IMR-90 (cell line): ENCODE measurements around the gene CYP24A1. TPM values are rescaled to one million over a fixed set of nuclear protein-coding genes. Genes with fewer than 3 reads are reported as not detected.
A peak's percentile ranks its signal among the peaks of the same experiment; 100 is the strongest.

ENCODE experiments used
- ATAC-seq: fragments of 200-7000 bp; cut with Tn5 transposase; 2 replicates; pipeline ENCODE4 v1.9.1; 2020; ENCODE audit warnings: low read depth, mild to moderate bottlenecking, moderate library complexity
- BruUV-seq: library from RNA; stranded (reverse); fragments of 400-500 nt; replicated peaks from 2 replicates; lab custom pipeline; 2021; lab: Mats Ljungman, UMichigan
- CTCF ChIA-PET: fragments of 300-600 bp; formaldehyde crosslinking; extraction: SDS; loops from one replicate; lab custom pipeline; 2021; ENCODE audit warnings: antibody characterized with exemption; lab: Yijun Ruan, JAX
- POLR2A ChIA-PET: fragments of 300-600 bp; sonication (Branson Sonifier 250); formaldehyde crosslinking; loops from one replicate; lab custom pipeline; 2022; ENCODE audit warnings: antibody characterized with exemption; ENCODE audit not compliant: unreplicated experiment; lab: Charles Lee
- DNase-seq: peaks from one replicate; pipeline ENCODE4 v3.0.0; 2013
- H2AFZ ChIP-seq: replicated peaks from 2 replicates; pipeline ENCODE3; 2013; ENCODE audit warnings: low read length, mild to moderate bottlenecking; ENCODE audit not compliant: poor library complexity
- H2AK5ac ChIP-seq: 2 replicates; pipeline ENCODE4 v1.6.1; 2013; ENCODE audit warnings: low read depth, low read length, inconsistent platforms
- H2AK9ac ChIP-seq: replicated peaks from 2 replicates; pipeline ENCODE3; 2013; ENCODE audit warnings: mild to moderate bottlenecking, low read depth, low read length, moderate library complexity; ENCODE audit not compliant: poor library complexity
- H2BK120ac ChIP-seq: 2 replicates; pipeline ENCODE4 v1.6.1; 2013; ENCODE audit warnings: low read depth, low read length, inconsistent platforms
- H2BK15ac ChIP-seq: 3 replicates; pipeline ENCODE4 v1.6.1; 2013; ENCODE audit warnings: low read depth, low read length, inconsistent platforms
- H2BK20ac ChIP-seq: 2 replicates; pipeline ENCODE4 v1.6.1; 2013; ENCODE audit warnings: low read depth, mild to moderate bottlenecking, inconsistent platforms, low read length, moderate library complexity
- H2BK5ac ChIP-seq: 2 replicates; pipeline ENCODE4 v1.6.1; 2013; ENCODE audit warnings: mild to moderate bottlenecking, low read depth, low read length, inconsistent platforms; ENCODE audit not compliant: poor library complexity, severe bottlenecking
- H3K14ac ChIP-seq: replicated peaks from 2 replicates; pipeline ENCODE4 v1.6.1; 2013; ENCODE audit warnings: low read depth, low read length, inconsistent platforms
- H3K18ac ChIP-seq: 2 replicates; pipeline ENCODE4 v1.6.1; 2013; ENCODE audit warnings: low read depth, low read length, control low read depth
- H3K23ac ChIP-seq: 2 replicates; pipeline ENCODE4 v1.6.1; 2013; ENCODE audit warnings: low read depth, low read length, inconsistent platforms
- H3K27ac ChIP-seq: 2 replicates; pipeline ENCODE4 v1.5.1; 2013; ENCODE audit warnings: mild to moderate bottlenecking, control low read depth, low read length; ENCODE audit not compliant: insufficient read depth
- H3K27me3 ChIP-seq: 2 replicates; pipeline ENCODE4 v1.6.1; 2013; ENCODE audit warnings: low read length; ENCODE audit not compliant: control insufficient read depth, insufficient read depth
- H3K36me3 ChIP-seq: 2 replicates; pipeline ENCODE4 v1.6.1; 2013; ENCODE audit warnings: low read length, mixed read lengths; ENCODE audit not compliant: control insufficient read depth, insufficient read depth
- H3K4ac ChIP-seq: 2 replicates; pipeline ENCODE4 v1.6.1; 2013; ENCODE audit warnings: low read depth, low read length, inconsistent platforms
- H3K4me1 ChIP-seq: 2 replicates; pipeline ENCODE4 v1.6.1; 2013; ENCODE audit warnings: low read length, mixed read lengths; ENCODE audit not compliant: control insufficient read depth, insufficient read depth
- H3K4me2 ChIP-seq: 2 replicates; pipeline ENCODE4 v1.6.1; 2013; ENCODE audit warnings: low read depth, mild to moderate bottlenecking, control low read depth, low read length, moderate library complexity
- H3K4me3 ChIP-seq: 2 replicates; pipeline ENCODE4 v1.5.1; 2013; ENCODE audit warnings: low read depth, mild to moderate bottlenecking, control low read depth, low read length, moderate library complexity; ENCODE audit not compliant: insufficient read depth
- H3K56ac ChIP-seq: 2 replicates; pipeline ENCODE4 v1.6.1; 2013; ENCODE audit warnings: low read length, inconsistent platforms; ENCODE audit not compliant: insufficient read depth; ENCODE audit errors: extremely low read depth
- H3K79me1 ChIP-seq, 2 experiments: 2 replicates each; pipeline ENCODE4 v1.6.1; 2013; ENCODE audit warnings: low read length in 2 of 2, inconsistent platforms in 1 of 2, low read depth in 1 of 2
- H3K9ac ChIP-seq: 2 replicates; pipeline ENCODE4 v1.6.1; 2013; ENCODE audit warnings: low read depth, low read length, control low read depth
- H3K9me1 ChIP-seq: 2 replicates; pipeline ENCODE4 v1.6.1; 2013; ENCODE audit warnings: low read length, inconsistent platforms; ENCODE audit not compliant: insufficient read depth
- H3K9me3 ChIP-seq: 2 replicates; pipeline ENCODE4 v1.6.1; 2013; ENCODE audit warnings: low read length; ENCODE audit not compliant: control insufficient read depth, insufficient read depth
- H4K20me1 ChIP-seq: 2 replicates; pipeline ENCODE4 v1.6.1; 2013; ENCODE audit warnings: low read length, inconsistent platforms; ENCODE audit not compliant: insufficient read depth
- H4K5ac ChIP-seq: 2 replicates; pipeline ENCODE4 v1.6.1; 2013; ENCODE audit warnings: mild to moderate bottlenecking, low read depth, low read length, control low read depth
- H4K8ac ChIP-seq, 2 experiments: 2 replicates each; pipeline ENCODE4 v1.6.1; 2013; ENCODE audit warnings: low read depth in 2 of 2, low read length in 2 of 2, control low read depth in 1 of 2, inconsistent platforms in 1 of 2
- H4K91ac ChIP-seq: 2 replicates; pipeline ENCODE4 v1.6.1; 2013; ENCODE audit warnings: low read depth, low read length, inconsistent platforms; ENCODE audit not compliant: insufficient read depth
- CHD1 ChIP-seq: IDR thresholded peaks from 2 replicates; pipeline ENCODE4 v1.6.1; 2012; ENCODE audit warnings: low read depth, low read length, improper control_type of control experiment
- MAFK ChIP-seq: IDR thresholded peaks from 2 replicates; pipeline ENCODE4 v1.6.1; 2012; ENCODE audit warnings: low read depth, low read length, improper control_type of control experiment
- WGBS, 2 experiments: methylation state at CpG; one replicate each; pipeline versions ENCODE4 v1.1.5 to v1.1.7; 2013; ENCODE audit warnings: missing lambda C conversion rate in 2 of 2; ENCODE audit not compliant: insufficient read length in 1 of 2; ENCODE audit errors: extremely low coverage in 2 of 2; 5-methylcytosine and 5-hydroxymethylcytosine counted together
- dilution Hi-C: fragments of 300-500 bp; cut with HindIII; formaldehyde crosslinking; loops from one replicate; pipeline ENCODE4 v1.14.3; 2018; ENCODE audit warnings: low sequenced_read_pairs; ENCODE audit not compliant: unreplicated experiment
- in situ Hi-C: fragments of 300-500 bp; cut with MboI; formaldehyde crosslinking; loops from 3 replicates; pipeline ENCODE4 v1.14.3; 2019; ENCODE audit warnings: low sequenced_read_pairs, inconsistent platforms, mixed read lengths
- intact Hi-C: fragments of 100-400 bp; cut with micrococcal nuclease; formaldehyde crosslinking; loops from 2 replicates; pipeline ENCODE4 v1.10.0; 2022
- polyA plus RNA-seq, 3 experiments: library from polyadenylated mRNA; depleted of rRNA; stranded (reverse); fragments of >200 nt; gene quantifications; 2 replicates each; pipeline ENCODE4 v1.2.3, GENCODE V29; 2012; ENCODE audit warnings: low replicate concordance in 1 of 3
- total RNA-seq: library from RNA; depleted of rRNA; stranded (reverse); fragments of >200 nt; gene quantifications from 2 replicates; pipeline ENCODE4 v1.2.3, GENCODE V29; 2012

CYP24A1 gene
- total and polyA plus RNA-seq, 2 of the 4 experiments (the other 2 are of a cell fraction): not detected

GRCh38 chr20:54201268-54201846, 27.6 kb upstream of the CYP24A1 start:
- H3K9me3 ChIP-seq: no peaks in the 10 kb centered on the region
- no peak overlapping the region for H3K4me2 ChIP-seq
- in situ Hi-C loops (loop anchor here (10.0 kb wide), 1 partner anchor 627 kb away; no protein-coding TSS in a partner anchor), dilution Hi-C loops (no loop called here), intact Hi-C loops (no loop called here)
- no peak overlapping the region for H3K23ac ChIP-seq
- 63% methylated on average over 1 of the region's 4 CpGs; no CpG with 5 or more reads in 1 of the 2 experiments for WGBS, 2 experiments
- no peak overlapping the region for H2BK15ac ChIP-seq
- H3K27ac ChIP-seq: no peak overlapping the region
- H3K4me3 ChIP-seq: no peak overlapping the region
- H2BK120ac ChIP-seq: no peak overlapping the region
- ChIA-PET POLR2A (no interaction called here), CTCF (interaction anchor here (0.7 to 4.9 kb wide), 4 partner anchors 96 to 1307 kb away, joined by 3 to 66 read pairs (median 18); no protein-coding TSS in a partner anchor)
- H3K4ac ChIP-seq: no peak overlapping the region
- H4K8ac ChIP-seq: no peak overlapping the region
- H2BK20ac ChIP-seq: no peak overlapping the region
- no peak overlapping the region for H2BK5ac ChIP-seq
- H3K18ac ChIP-seq: no peak overlapping the region
- DNase-seq (no peak), ATAC-seq (no peak)
- BruUV-seq: no TSS peak
- H2AFZ ChIP-seq: no peak overlapping the region
- H3K14ac ChIP-seq: no peak overlapping the region
- H3K56ac ChIP-seq: no peak overlapping the region
- H3K9ac ChIP-seq: no peak overlapping the region
- H4K91ac ChIP-seq: no peak overlapping the region
- no peaks in the 10 kb centered on the region for H3K4me1 ChIP-seq
- no peaks in the 10 kb centered on the region for H4K20me1 ChIP-seq
- TF ChIP-seq MAFK (peak; percentile 21; the same call in 1 of the 2 replicates), CHD1 (no peak)
- no peaks in the 10 kb centered on the region for H3K79me1 ChIP-seq
- H3K36me3 ChIP-seq: no peaks in the 10 kb centered on the region
- peaks cover 7% of the 10 kb centered on the region; the same call in 1 of the 2 replicates for H3K27me3 ChIP-seq
- no peak overlapping the region for H4K5ac ChIP-seq
- no peak overlapping the region for H2AK5ac ChIP-seq
- no peaks in the 10 kb centered on the region for H3K9me1 ChIP-seq
- H2AK9ac ChIP-seq: peak overlapping the region; percentile 5
